A549 treated with ZK216348 at 1 μM for 4 hours (cell line): ENCODE results near the gene LALBA. TPM values are rescaled to one million over a fixed set of nuclear protein-coding genes. Genes with fewer than 3 reads are reported as not detected.

Experiments
- total RNA-seq: library from RNA; stranded (reverse); fragments of 200-300 nt; extraction: Qiagen RNA extraction; gene quantifications from 5 replicates; pipeline ENCODE4 v1.2.3, GENCODE V29; 2022; ENCODE audit warnings: low read depth

Gene LALBA
- not detected in 5 replicates for total RNA-seq

DNA sequence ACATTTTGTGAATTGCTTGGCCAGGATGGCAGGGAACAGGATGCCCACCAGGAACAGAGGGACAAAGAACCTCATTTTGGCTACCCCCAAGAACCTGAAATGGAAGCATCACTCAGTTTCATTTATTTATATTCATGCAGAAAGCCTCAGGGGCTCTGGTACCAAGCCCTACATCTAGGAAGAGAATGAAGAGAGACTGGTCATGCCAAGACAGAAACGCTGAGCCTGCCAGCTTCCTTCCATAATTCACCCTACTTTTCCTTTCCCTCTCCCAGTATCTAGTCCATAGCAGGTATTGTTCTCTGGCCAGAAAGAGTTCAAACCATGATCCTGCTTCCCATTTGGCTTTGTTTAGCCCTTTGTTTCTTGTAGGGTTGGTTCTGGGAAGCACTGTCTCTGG, at the start of gene LALBA:
Gene LALBA (minus strand): TSS at position 101 of the 400 bp plus-strand sequence. CDS start 26 bp downstream, at position 75.

DNA sequence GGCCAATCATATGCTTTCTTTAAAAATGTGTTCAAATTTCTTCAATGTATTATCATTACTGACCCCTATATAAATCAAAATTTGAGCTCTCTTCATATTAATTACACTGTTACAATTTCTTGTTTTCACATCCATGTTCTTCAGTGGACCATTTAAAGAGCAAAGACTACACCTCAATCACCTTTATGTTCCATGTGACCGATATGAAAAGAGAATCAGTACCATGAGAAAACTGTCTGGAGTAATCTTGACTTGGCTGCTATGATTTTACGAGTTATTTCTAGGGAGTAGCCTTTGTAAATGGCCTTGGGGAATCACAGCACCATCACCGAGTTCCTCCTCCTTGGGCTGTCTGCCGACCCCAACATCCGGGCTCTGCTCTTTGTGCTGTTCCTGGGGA, 44.5 kb downstream of the LALBA start, which contains the start of gene OR8S1:
Gene OR8S1 (plus strand): TSS at position 301 of the 400 bp plus-strand sequence. CDS start 0 bp downstream, at position 301.

Other genes starting within 250 kb of the LALBA start
- gene ZNF641, start 219.1 kb downstream of the LALBA start, total RNA-seq, result 5.4 to 7.2 TPM (median 6.4 TPM) in 5 replicates
- gene ANP32D, start 97.5 kb downstream of the LALBA start, total RNA-seq, result not detected in 5 replicates
- gene C12orf54, start 87.5 kb downstream of the LALBA start, total RNA-seq, result not detected in 5 replicates
- not detected in 5 replicates for gene OR8S1, start 44.4 kb downstream of the LALBA start, total RNA-seq
- gene KANSL2, start 112.2 kb upstream of the LALBA start, total RNA-seq, result 30.4 to 45.9 TPM (median 36.6 TPM) in 5 replicates
- 8.8 to 16.7 TPM (median 13.5 TPM) in 5 replicates for gene CCNT1, start 146.7 kb upstream of the LALBA start, total RNA-seq
- gene ADCY6, start 219.0 kb upstream of the LALBA start, total RNA-seq, result 7.9 to 18.4 TPM (median 15.1 TPM) in 5 replicates
- gene CACNB3, start 248.4 kb upstream of the LALBA start, total RNA-seq, result 26.1 to 47.3 TPM (median 37.4 TPM) in 5 replicates